Brain microvascular endothelial cell (primary cell): ENCODE data around the gene ESPL1.

ENCODE experiments used
- DNase-seq: peaks from one replicate; pipeline ENCODE4 v3.0.0-alpha.2; 2020
- H3K27ac ChIP-seq: fragments of 250-450 bp; sonication (Bioruptor Pico); 2 replicates; pipeline ENCODE4 v1.5.1; 2020; ENCODE audit warnings: mild to moderate bottlenecking, moderate library complexity
- H3K27me3 ChIP-seq: fragments of 250-450 bp; sonication (Bioruptor Pico); replicated peaks from 2 replicates; pipeline ENCODE4 v1.5.1; 2020; ENCODE audit warnings: mild to moderate bottlenecking
- H3K36me3 ChIP-seq: fragments of 250-450 bp; sonication (Bioruptor Pico); replicated peaks from 2 replicates; pipeline ENCODE4 v1.5.1; 2020; ENCODE audit warnings: mild to moderate bottlenecking
- H3K4me3 ChIP-seq: 2 replicates; pipeline ENCODE4 v1.5.1; 2011; ENCODE audit warnings: low read depth, mild to moderate bottlenecking, control low read depth, low read length, moderate library complexity
- CTCF ChIP-seq: IDR thresholded peaks from 2 replicates; pipeline ENCODE4 v1.5.1; 2011; ENCODE audit warnings: low read depth, mild to moderate bottlenecking, moderate library complexity, low read length, control low read depth, inconsistent platforms; ENCODE audit errors: missing control alignments
- in situ Hi-C: cut with HindIII; loops from 2 replicates; pipeline ENCODE4 v1.10.0; 2017; ENCODE audit warnings: low sequenced_read_pairs, low pct_ligation_motif_present

ESPL1 gene

GRCh38 chr12:53267999-53268629, at the start of gene ESPL1:
Gene ESPL1, plus strand, starts transcription at chr12:53268299. Its CDS starts 468 bp downstream, at chr12:53268767.
- TF ChIP-seq CTCF, result peak; percentile 57
- H3K27ac ChIP-seq, result peak within 1 kb of the TSS; percentile 45
- no peaks in the 10 kb centered on the region for H3K27me3 ChIP-seq
- in situ Hi-C loops, result no loop called here
- DNase-seq, result peak; percentile 65
- no peaks in the 10 kb centered on the region for H3K36me3 ChIP-seq
- H3K4me3 ChIP-seq, result peak within 1 kb of the TSS; percentile 95

GRCh38 chr12:53218551-53219291, 49.4 kb upstream of the ESPL1 start:
- TF ChIP-seq CTCF, result no peak
- Histone ChIP-seq H3K36me3 (peaks cover 11% of the 10 kb centered on the region), H3K27ac (peak overlapping the region; percentile 71), H3K4me3 (peak overlapping the region; percentile 85), H3K27me3 (no peaks in the 10 kb centered on the region)
- in situ Hi-C loops, result no loop called here
- no peak for DNase-seq

GRCh38 chr12:53219292-53219955, 48.7 kb upstream of the ESPL1 start:
- DNase-seq, result peak; percentile 52
- Histone ChIP-seq H3K27ac (peak overlapping the region; percentile 71), H3K36me3 (peaks cover 4% of the 10 kb centered on the region), H3K27me3 (no peaks in the 10 kb centered on the region), H3K4me3 (peak overlapping the region; percentile 85)
- in situ Hi-C loops, result no loop called here
- TF ChIP-seq CTCF, result no peak

GRCh38 chr12:53219956-53220693, 48.0 kb upstream of the ESPL1 start:
- H3K27me3 ChIP-seq, result no peaks in the 10 kb centered on the region
- peak overlapping the region; percentile 85 for H3K4me3 ChIP-seq
- peaks cover 1% of the 10 kb centered on the region for H3K36me3 ChIP-seq
- in situ Hi-C loops, result no loop called here
- DNase-seq, result peak; percentile 85
- peak overlapping the region; percentile 71 for H3K27ac ChIP-seq
- TF ChIP-seq CTCF, result no peak

GRCh38 chr12:53220694-53221202, 47.4 kb upstream of the ESPL1 start:
- H3K27me3 ChIP-seq, result no peaks in the 10 kb centered on the region

More at GRCh38 chr12:53220694-53221202, 47.4 kb upstream of the ESPL1 start:
- Histone ChIP-seq H3K4me3 (peak overlapping the region; percentile 85), H3K36me3 (no peaks in the 10 kb centered on the region), H3K27ac (peak overlapping the region; percentile 99)
- in situ Hi-C loops, result no loop called here
- TF ChIP-seq CTCF, result no peak
- peak; percentile 93 for DNase-seq
